H9 (cell line): Measurements from ENCODE around the gene FNIP2. TPM values are rescaled to one million over a fixed set of nuclear protein-coding genes. Genes with fewer than 3 reads are reported as not detected.

Experiments
- DNase-seq: peaks from one replicate; pipeline ENCODE4 v3.0.0-alpha.2; 2017
- H2AFZ ChIP-seq: one replicate; pipeline ENCODE4 v1.6.1; 2013; ENCODE audit warnings: mild to moderate bottlenecking, low read length, control low read depth, moderate library complexity
- H2AK5ac ChIP-seq: 2 replicates; pipeline ENCODE4 v1.6.1; 2013; ENCODE audit warnings: low read length, control low read depth, mixed read lengths; ENCODE audit not compliant: insufficient read length
- H2BK120ac ChIP-seq: one replicate; pipeline ENCODE4 v1.6.1; 2013; ENCODE audit warnings: low read depth, mild to moderate bottlenecking, low read length, control low read depth, inconsistent platforms; ENCODE audit not compliant: poor library complexity, severe bottlenecking
- H2BK12ac ChIP-seq: 2 replicates; pipeline ENCODE4 v1.6.1; 2013; ENCODE audit warnings: low read length, control low read depth, mixed read lengths, low read depth; ENCODE audit not compliant: insufficient read length
- H2BK15ac ChIP-seq: 2 replicates; pipeline ENCODE4 v1.6.1; 2013; ENCODE audit warnings: low read depth, low read length, control low read depth
- H2BK20ac ChIP-seq: one replicate; pipeline ENCODE4 v1.6.1; 2013; ENCODE audit warnings: low read depth, mild to moderate bottlenecking, low read length, control low read depth, inconsistent platforms; ENCODE audit not compliant: poor library complexity, severe bottlenecking
- H2BK5ac ChIP-seq: 2 replicates; pipeline ENCODE4 v1.6.1; 2013; ENCODE audit warnings: low read length, control low read depth, mixed read lengths; ENCODE audit not compliant: insufficient read length
- H3K14ac ChIP-seq: 2 replicates; pipeline ENCODE4 v1.6.1; 2013; ENCODE audit warnings: low read length, control low read depth; ENCODE audit not compliant: insufficient read depth
- H3K18ac ChIP-seq: 2 replicates; pipeline ENCODE4 v1.6.1; 2013; ENCODE audit warnings: low read depth, mild to moderate bottlenecking, mixed read lengths, low read length, control low read depth; ENCODE audit not compliant: insufficient read length
- H3K23ac ChIP-seq: 2 replicates; pipeline ENCODE4 v1.6.1; 2013; ENCODE audit warnings: low read length, control low read depth, mixed read lengths, low read depth; ENCODE audit not compliant: insufficient read length
- H3K23me2 ChIP-seq: 2 replicates; pipeline ENCODE4 v1.6.1; 2013; ENCODE audit warnings: low read depth, mild to moderate bottlenecking, mixed read lengths, low read length, control low read depth; ENCODE audit not compliant: insufficient read length, poor library complexity, severe bottlenecking
- H3K27ac ChIP-seq: 2 replicates; pipeline ENCODE4 v1.5.1; 2013; ENCODE audit warnings: low read length, control low read depth, mixed read lengths, low read depth; ENCODE audit not compliant: insufficient read length
- H3K27me3 ChIP-seq: 2 replicates; pipeline ENCODE4 v1.6.1; 2013; ENCODE audit warnings: low read length, control low read depth, inconsistent platforms; ENCODE audit not compliant: insufficient read depth
- H3K4ac ChIP-seq: 2 replicates; pipeline ENCODE4 v1.6.1; 2013; ENCODE audit warnings: low read depth, mild to moderate bottlenecking, control low read depth, inconsistent platforms, low read length, moderate library complexity
- H3K4me1 ChIP-seq: 2 replicates; pipeline ENCODE4 v1.6.1; 2013; ENCODE audit warnings: low read length, control low read depth, inconsistent platforms; ENCODE audit not compliant: insufficient read depth
- H3K4me2 ChIP-seq: 2 replicates; pipeline ENCODE4 v1.6.1; 2013; ENCODE audit warnings: low read length, control low read depth, mixed read lengths; ENCODE audit not compliant: insufficient read length, insufficient read depth
- H3K56ac ChIP-seq: 2 replicates; pipeline ENCODE4 v1.6.1; 2013; ENCODE audit warnings: low read depth, mild to moderate bottlenecking, mixed read lengths, low read length, control low read depth; ENCODE audit not compliant: insufficient read length
- H3K79me1 ChIP-seq: 2 replicates; pipeline ENCODE4 v1.6.1; 2013; ENCODE audit warnings: low read depth, mild to moderate bottlenecking, moderate library complexity, low read length, control low read depth, inconsistent platforms; ENCODE audit not compliant: insufficient read depth, poor library complexity, severe bottlenecking
- H3K79me2 ChIP-seq: 2 replicates; pipeline ENCODE4 v1.6.1; 2013; ENCODE audit warnings: low read length, control low read depth, inconsistent platforms; ENCODE audit not compliant: insufficient read depth
- H3K9ac ChIP-seq: 2 replicates; pipeline ENCODE4 v1.6.1; 2013; ENCODE audit warnings: low read length, control low read depth, mixed read lengths; ENCODE audit not compliant: insufficient read length; ENCODE audit errors: extremely low read depth
- H3K9me3 ChIP-seq: one replicate; pipeline ENCODE4 v1.6.1; 2013; ENCODE audit warnings: low read depth, low read length, inconsistent platforms; ENCODE audit not compliant: control insufficient read depth
- H3T11ph ChIP-seq: one replicate; pipeline ENCODE4 v1.6.1; 2013; ENCODE audit warnings: mild to moderate bottlenecking, low read length, control low read depth, inconsistent platforms
- H4K20me1 ChIP-seq: one replicate; pipeline ENCODE4 v1.6.1; 2013; ENCODE audit not compliant: control insufficient read depth, insufficient read length, insufficient read depth
- H4K5ac ChIP-seq: 2 replicates; pipeline ENCODE4 v1.6.1; 2013; ENCODE audit warnings: low read depth, mild to moderate bottlenecking, mixed read lengths, low read length, control low read depth; ENCODE audit not compliant: insufficient read length
- H4K8ac ChIP-seq: replicated peaks from 2 replicates; pipeline ENCODE4 v1.6.1; 2013; ENCODE audit warnings: low read length, control low read depth, mixed read lengths, low read depth; ENCODE audit not compliant: insufficient read length
- H4K91ac ChIP-seq: 2 replicates; pipeline ENCODE4 v1.6.1; 2013; ENCODE audit warnings: low read depth, mild to moderate bottlenecking, moderate library complexity, mixed read lengths, low read length, control low read depth; ENCODE audit not compliant: insufficient read length
- H3K27ac Mint-ChIP-seq, 3 experiments: 2 replicates in 2 of 3; 3 replicates in 1 of 3; pipeline ENCODE4 v1.8.0; 2020 to 2021; ENCODE audit warnings: mixed read lengths in 3 of 3, mild to moderate bottlenecking in 1 of 3, moderate library complexity in 1 of 3
- H3K27me3 Mint-ChIP-seq: 2 replicates; pipeline ENCODE4 v1.8.0; 2021; ENCODE audit warnings: low read depth, mild to moderate bottlenecking, moderate library complexity, mixed read lengths
- H3K36me3 Mint-ChIP-seq, 3 experiments: 2 replicates in 2 of 3; 3 replicates in 1 of 3; pipeline ENCODE4 v1.8.0; 2020 to 2021; ENCODE audit warnings: low read depth in 3 of 3, mixed read lengths in 3 of 3; ENCODE audit not compliant: insufficient read depth in 1 of 3
- H3K4me1 Mint-ChIP-seq, 2 experiments: 2 replicates each; pipeline ENCODE4 v1.8.0; 2020; ENCODE audit warnings: mixed read lengths in 2 of 2
- H3K4me3 Mint-ChIP-seq, 2 experiments: 2 replicates in 1 of 2; 3 replicates in 1 of 2; pipeline ENCODE4 v1.8.0; 2020 to 2021; ENCODE audit warnings: mild to moderate bottlenecking in 2 of 2, mixed read lengths in 2 of 2, moderate library complexity in 1 of 2
- H3K9me3 Mint-ChIP-seq, 2 experiments: 2 replicates in 1 of 2; 3 replicates in 1 of 2; pipeline ENCODE4 v1.8.0; 2020; ENCODE audit warnings: mild to moderate bottlenecking in 2 of 2, mixed read lengths in 2 of 2, moderate library complexity in 1 of 2
- CTCF ChIP-seq: fragments of 200-600 bp; sonication (generic); conservative IDR thresholded peaks from 3 replicates; pipeline ENCODE4 v1.8.0; 2021; ENCODE audit warnings: antibody characterized with exemption, mild to moderate bottlenecking
- WGBS: extraction: QIAGEN DNeasy Blood & Tissue Kit; methylation state at CpG from one replicate; pipeline ENCODE4 v1.1.7; 2013; ENCODE audit warnings: missing lambda C conversion rate, low lambda C conversion rate, mixed read lengths; ENCODE audit not compliant: insufficient read length; ENCODE audit errors: extremely low coverage; 5-methylcytosine and 5-hydroxymethylcytosine counted together
- total RNA-seq: library from RNA; stranded (reverse); gene quantifications from 2 replicates; pipeline ENCODE4 v1.2.1, GENCODE V29; 2021

FNIP2 gene
- total RNA-seq, 1 experiment from 2014 or later = 9.6 TPM

GRCh38 chr4:158739600-158739999 is 29.2 kb upstream of the FNIP2 start:
- no peaks in the 10 kb centered on the region for H3K27me3 Mint-ChIP-seq
- H3T11ph ChIP-seq = no peak overlapping the region
- peaks cover 0 to 3% of the 10 kb centered on the region in 2 experiments; a peak in 2 of 4 replicates for H3K4me1 Mint-ChIP-seq
- H2BK5ac ChIP-seq = no peak overlapping the region
- H3K27ac ChIP-seq = no peak overlapping the region
- no peaks in the 10 kb centered on the region for H3K23me2 ChIP-seq
- H3K4me3 Mint-ChIP-seq = no peak overlapping the region
- no peak overlapping the region for H2BK120ac ChIP-seq
- no peaks in the 10 kb centered on the region for H3K79me2 ChIP-seq
- no peak overlapping the region for H3K18ac ChIP-seq
- no peak overlapping the region for H2BK15ac ChIP-seq
- no peak overlapping the region for H3K27ac Mint-ChIP-seq
- no peaks in the 10 kb centered on the region for H4K20me1 ChIP-seq
- no peak overlapping the region for H3K23ac ChIP-seq
- no peak overlapping the region for H4K8ac ChIP-seq
- no peak overlapping the region for H4K5ac ChIP-seq
- H3K9me3 ChIP-seq = no peaks in the 10 kb centered on the region
- no CpG with 5 or more reads among the region's 2 CpGs for WGBS
- no peak overlapping the region for H4K91ac ChIP-seq
- H3K56ac ChIP-seq = no peak overlapping the region
- H2BK20ac ChIP-seq = no peak overlapping the region
- no peak overlapping the region for H3K14ac ChIP-seq
- no peak for DNase-seq
- H3K4ac ChIP-seq = no peak overlapping the region
- no peaks in the 10 kb centered on the region for H3K4me1 ChIP-seq
- no peaks in the 10 kb centered on the region for H3K36me3 Mint-ChIP-seq
- no peaks in the 10 kb centered on the region for H3K79me1 ChIP-seq
- no peak overlapping the region for H2BK12ac ChIP-seq
- no peaks in the 10 kb centered on the region; a peak in 1 of 5 replicates for H3K9me3 Mint-ChIP-seq
- H3K9ac ChIP-seq = no peak overlapping the region
- H2AK5ac ChIP-seq = no peak overlapping the region
- no peak overlapping the region for H2AFZ ChIP-seq
- TF ChIP-seq CTCF = no peak
- H3K4me2 ChIP-seq = no peak overlapping the region
- H3K27me3 ChIP-seq = no peaks in the 10 kb centered on the region
